ENCODE results near the gene DHRS4. TPM values are rescaled to one million over a fixed set of nuclear protein-coding genes. Genes with fewer than 3 reads are reported as not detected.

The DHRS4 gene
- total and polyA plus RNA-seq, 9 of the 15 experiments (the other 6 are each of a cell fraction or from before 2014, with no cell fraction given) = 0.51 to 35.9 (median 10.1) TPM

GRCh38 chr14:24011051-24011450, 57.5 kb downstream of the DHRS4 start (continued):
- TF ChIP-seq NKRF (IDR thresholded peaks at IDR 0.05; ENCODE audit: borderline replicate concordance) (no peak), ZNF3 (CRISPR knock-in tag; IDR thresholded peaks at IDR 0.05) (no peak), IRF9 (tag; IDR thresholded peaks at IDR 0.05) (no peak), ARID2 (IDR thresholded peaks at IDR 0.05) (0 out of 2 replicates have a peak, but pooled peaks have one; percentile 11), ZBTB17 (CRISPR knock-in tag; IDR thresholded peaks at IDR 0.05) (no peak), DPF2 (IDR thresholded peaks at IDR 0.05) (no peak), SOX6 (IDR thresholded peaks at IDR 0.05) (no peak), ZZZ3 (IDR thresholded peaks at IDR 0.05) (no peak), SMARCE1 (IDR thresholded peaks at IDR 0.05) (no peak), PRPF4 (IDR thresholded peaks at IDR 0.05; ENCODE audit: insufficient read depth, low read depth, low read length, poor library complexity, severe bottlenecking) (no peak), ZNF785 (CRISPR knock-in tag; IDR thresholded peaks at IDR 0.05) (no peak), FOXM1 (IDR thresholded peaks at IDR 0.05; ENCODE audit: low read depth) (no peak), FOXM1 (CRISPR knock-in tag; IDR thresholded peaks at IDR 0.05; ENCODE audit: low read depth) (no peak)
- TF ChIP-seq, protein P1, sequence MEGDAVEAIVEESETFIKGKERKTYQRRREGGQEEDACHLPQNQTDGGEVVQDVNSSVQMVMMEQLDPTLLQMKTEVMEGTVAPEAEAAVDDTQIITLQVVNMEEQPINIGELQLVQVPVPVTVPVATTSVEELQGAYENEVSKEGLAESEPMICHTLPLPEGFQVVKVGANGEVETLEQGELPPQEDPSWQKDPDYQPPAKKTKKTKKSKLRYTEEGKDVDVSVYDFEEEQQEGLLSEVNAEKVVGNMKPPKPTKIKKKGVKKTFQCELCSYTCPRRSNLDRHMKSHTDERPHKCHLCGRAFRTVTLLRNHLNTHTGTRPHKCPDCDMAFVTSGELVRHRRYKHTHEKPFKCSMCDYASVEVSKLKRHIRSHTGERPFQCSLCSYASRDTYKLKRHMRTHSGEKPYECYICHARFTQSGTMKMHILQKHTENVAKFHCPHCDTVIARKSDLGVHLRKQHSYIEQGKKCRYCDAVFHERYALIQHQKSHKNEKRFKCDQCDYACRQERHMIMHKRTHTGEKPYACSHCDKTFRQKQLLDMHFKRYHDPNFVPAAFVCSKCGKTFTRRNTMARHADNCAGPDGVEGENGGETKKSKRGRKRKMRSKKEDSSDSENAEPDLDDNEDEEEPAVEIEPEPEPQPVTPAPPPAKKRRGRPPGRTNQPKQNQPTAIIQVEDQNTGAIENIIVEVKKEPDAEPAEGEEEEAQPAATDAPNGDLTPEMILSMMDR (IDR thresholded peaks at IDR 0.05 in 2 of 3, conservative IDR thresholded peaks at IDR 0.05 in 1 of 3; ENCODE audit: insufficient read depth in 2 of 3, low read depth in 1 of 3, low read length in 3 of 3) = no peak
- TF ChIP-seq, protein P2, sequence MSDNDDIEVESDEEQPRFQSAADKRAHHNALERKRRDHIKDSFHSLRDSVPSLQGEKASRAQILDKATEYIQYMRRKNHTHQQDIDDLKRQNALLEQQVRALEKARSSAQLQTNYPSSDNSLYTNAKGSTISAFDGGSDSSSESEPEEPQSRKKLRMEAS (CRISPR knock-in tag; IDR thresholded peaks at IDR 0.05) = no peak
- TF ChIP-seq, protein P3, sequence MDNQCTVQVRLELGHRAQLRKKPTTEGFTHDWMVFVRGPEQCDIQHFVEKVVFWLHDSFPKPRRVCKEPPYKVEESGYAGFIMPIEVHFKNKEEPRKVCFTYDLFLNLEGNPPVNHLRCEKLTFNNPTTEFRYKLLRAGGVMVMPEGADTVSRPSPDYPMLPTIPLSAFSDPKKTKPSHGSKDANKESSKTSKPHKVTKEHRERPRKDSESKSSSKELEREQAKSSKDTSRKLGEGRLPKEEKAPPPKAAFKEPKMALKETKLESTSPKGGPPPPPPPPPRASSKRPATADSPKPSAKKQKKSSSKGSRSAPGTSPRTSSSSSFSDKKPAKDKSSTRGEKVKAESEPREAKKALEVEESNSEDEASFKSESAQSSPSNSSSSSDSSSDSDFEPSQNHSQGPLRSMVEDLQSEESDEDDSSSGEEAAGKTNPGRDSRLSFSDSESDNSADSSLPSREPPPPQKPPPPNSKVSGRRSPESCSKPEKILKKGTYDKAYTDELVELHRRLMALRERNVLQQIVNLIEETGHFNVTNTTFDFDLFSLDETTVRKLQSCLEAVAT (IDR thresholded peaks at IDR 0.05) = 0 out of 4 replicates have a peak, but pooled peaks of 1 of the 2 experiments have one; percentile 32
- TF ChIP-seq, protein P4, sequence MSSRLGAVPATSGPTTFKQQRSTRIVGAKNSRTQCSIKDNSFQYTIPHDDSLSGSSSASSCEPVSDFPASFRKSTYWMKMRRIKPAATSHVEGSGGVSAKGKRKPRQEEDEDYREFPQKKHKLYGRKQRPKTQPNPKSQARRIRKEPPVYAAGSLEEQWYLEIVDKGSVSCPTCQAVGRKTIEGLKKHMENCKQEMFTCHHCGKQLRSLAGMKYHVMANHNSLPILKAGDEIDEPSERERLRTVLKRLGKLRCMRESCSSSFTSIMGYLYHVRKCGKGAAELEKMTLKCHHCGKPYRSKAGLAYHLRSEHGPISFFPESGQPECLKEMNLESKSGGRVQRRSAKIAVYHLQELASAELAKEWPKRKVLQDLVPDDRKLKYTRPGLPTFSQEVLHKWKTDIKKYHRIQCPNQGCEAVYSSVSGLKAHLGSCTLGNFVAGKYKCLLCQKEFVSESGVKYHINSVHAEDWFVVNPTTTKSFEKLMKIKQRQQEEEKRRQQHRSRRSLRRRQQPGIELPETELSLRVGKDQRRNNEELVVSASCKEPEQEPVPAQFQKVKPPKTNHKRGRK (tag; IDR thresholded peaks at IDR 0.05) = peak; percentile 94
